ENCODE measurements around the gene DIAPH3.

The DIAPH3 gene

GRCh38 chr13:59863621-59864020 lies 300.1 kb downstream of the DIAPH3 start:
- DNase-seq: no peak

GRCh38 chr13:59861676-59862075 lies 302.1 kb downstream of the DIAPH3 start:
- DNase-seq: no peak

- DNase-seq: no peak
Observed at GRCh38 chr13:59856281-59856810, 307.4 kb downstream of the DIAPH3 start.

DNA sequence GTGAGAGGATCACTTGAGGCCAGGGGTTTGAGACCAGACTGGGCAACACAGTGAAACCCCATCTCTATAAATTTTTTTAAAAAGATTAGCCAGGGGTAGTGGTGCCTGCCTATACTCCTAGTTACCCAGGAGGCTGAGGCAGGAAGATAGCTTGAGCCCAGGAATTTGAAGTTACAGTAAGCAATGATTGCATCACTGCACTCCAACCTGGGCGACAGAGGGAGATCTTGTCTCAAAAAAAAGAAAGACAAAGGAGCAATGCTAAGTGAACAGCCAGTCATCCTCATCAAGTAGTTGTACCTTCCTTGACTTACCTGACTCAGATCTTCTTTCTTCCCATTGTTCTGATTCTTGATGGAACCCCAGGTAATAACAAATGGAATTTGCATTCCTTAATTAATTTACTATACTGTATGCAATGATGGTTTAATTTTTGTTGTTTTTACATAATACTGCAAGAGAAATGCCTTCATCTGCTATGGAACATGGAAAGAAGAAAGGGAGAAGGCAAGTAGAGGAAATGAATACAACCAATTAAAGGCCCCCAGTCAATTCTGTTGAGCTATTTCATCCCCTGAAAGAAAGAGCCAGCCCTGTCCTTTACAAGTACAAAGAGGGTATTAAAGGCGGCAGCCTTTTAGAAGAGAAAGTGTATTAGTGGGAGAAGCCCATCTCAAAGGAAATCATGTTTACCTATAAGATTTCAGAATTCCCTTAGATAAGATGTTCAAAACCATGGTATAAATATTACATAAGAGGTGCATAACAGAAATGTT lies 316.7 kb downstream of the DIAPH3 start:
- DNase-seq: no peak

GRCh38 chr13:59843040-59843439 lies 320.7 kb downstream of the DIAPH3 start:
- DNase-seq: no peak

- DNase-seq: no peak
Observed at GRCh38 chr13:59842507-59842906, 321.2 kb downstream of the DIAPH3 start.

DNA sequence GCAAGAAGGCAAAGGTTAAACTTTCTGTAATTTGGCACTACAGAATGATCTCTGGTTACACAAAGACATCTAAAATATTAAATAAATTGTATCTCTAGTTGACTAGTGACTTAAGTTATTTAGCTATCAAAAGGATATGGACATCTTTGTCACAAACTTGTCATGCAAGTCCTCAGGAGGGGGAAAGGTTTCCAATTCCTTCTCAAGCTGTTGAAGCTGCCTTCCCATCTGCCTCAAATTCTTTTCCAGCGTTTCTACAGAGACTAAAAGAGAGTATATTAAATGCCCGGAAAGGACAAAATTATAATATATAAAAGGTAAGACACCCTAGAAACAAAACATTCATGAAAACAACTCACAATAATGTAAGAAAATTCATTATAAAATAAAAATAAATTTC lies 324.5 kb downstream of the DIAPH3 start:
- DNase-seq: no peak

DNA sequence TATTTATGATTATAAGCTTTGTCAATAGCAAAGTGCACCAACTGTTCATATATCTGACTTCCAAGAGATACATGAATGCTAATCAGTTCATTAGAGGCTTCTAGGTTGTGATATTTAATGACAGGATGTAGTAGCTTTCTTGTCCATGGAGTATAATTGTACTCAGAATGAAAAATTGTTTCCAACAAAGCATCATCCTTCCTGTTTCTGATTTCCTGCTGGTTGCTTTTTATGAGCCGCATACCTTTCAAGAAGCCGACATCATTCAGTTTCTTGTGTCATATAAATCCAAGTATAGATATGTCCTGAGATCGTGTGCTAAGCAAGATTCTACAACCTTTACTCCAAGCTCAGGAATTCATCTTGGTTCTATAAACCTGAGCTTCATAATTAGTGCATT lies 326.6 kb downstream of the DIAPH3 start:
- no peak for DNase-seq

- no peak for DNase-seq
Observed at GRCh38 chr13:59835569-59835968, 328.2 kb downstream of the DIAPH3 start.

DNA sequence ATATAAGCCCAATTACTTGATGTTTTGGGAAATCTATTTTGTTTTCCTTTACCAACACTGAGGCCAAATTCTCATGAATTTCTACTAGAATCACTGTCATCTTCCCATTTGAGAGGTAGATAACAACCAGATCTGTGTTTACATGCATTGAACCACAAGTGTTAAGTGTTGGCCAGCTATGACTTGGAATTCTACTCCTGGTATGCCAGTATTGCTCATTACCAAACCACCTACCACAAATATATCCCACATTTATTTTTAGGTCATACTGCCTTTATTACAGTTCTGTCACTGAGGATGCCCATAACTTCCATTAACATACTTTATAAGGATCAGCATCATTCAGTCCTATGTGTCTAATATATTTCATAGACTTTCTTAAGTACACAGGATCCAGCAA lies 328.9 kb downstream of the DIAPH3 start:
- DNase-seq: no peak

- DNase-seq: no peak
Observed at GRCh38 chr13:59829690-59830089, 334.0 kb downstream of the DIAPH3 start.

GRCh38 chr13:59823486-59823885 lies 340.2 kb downstream of the DIAPH3 start:
- no peak for DNase-seq

- DNase-seq: no peak
Observed at GRCh38 chr13:59809564-59809963, 354.2 kb downstream of the DIAPH3 start.

- DNase-seq: no peak
Observed at GRCh38 chr13:59806801-59807200, 356.9 kb downstream of the DIAPH3 start.

- DNase-seq: no peak
Observed at GRCh38 chr13:59801107-59801880, 362.4 kb downstream of the DIAPH3 start.

- DNase-seq: no peak
Observed at GRCh38 chr13:59793107-59793506, 370.6 kb downstream of the DIAPH3 start.

DNA sequence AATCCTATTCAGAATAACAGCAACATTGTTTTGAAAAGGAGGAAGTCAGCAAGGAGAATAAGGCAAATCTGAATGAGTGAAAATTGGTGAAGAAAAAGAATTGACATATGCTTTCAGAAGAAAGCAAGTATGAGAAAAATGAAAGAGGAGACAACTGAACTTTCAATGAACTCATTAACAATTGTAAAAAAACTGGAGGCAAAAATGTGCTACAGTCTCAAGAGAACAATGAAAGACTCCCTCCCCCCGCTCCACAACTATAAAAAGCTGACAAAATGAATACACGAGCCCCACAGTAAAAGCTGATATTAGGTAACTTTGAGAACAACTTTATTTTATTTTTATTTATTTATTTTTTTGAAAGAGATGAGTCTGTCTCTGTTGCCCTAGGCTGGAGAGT lies 373.1 kb downstream of the DIAPH3 start:
- no peak for DNase-seq

DNA sequence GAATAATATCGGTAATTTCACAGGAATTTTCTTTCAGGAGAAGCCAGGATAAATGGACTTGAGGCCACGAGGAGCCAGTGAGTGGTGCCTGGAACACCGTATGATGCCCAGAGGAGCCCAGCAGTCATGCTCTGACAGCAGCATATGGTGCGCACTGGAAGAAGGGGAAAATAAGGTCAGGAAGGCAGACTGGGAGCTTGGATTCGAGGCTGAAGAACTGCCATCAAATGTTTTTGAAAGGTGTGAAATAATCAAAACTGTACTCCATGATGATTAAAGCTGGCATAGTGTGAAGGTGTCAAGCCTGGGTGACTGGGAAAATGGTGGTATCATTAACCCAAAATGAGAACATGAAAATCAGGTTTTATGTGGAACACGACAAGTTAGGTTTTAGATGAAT lies 374.2 kb downstream of the DIAPH3 start:
- DNase-seq: no peak

- DNase-seq: no peak
Observed at GRCh38 chr13:59787679-59788078, 376.0 kb downstream of the DIAPH3 start.

DNA sequence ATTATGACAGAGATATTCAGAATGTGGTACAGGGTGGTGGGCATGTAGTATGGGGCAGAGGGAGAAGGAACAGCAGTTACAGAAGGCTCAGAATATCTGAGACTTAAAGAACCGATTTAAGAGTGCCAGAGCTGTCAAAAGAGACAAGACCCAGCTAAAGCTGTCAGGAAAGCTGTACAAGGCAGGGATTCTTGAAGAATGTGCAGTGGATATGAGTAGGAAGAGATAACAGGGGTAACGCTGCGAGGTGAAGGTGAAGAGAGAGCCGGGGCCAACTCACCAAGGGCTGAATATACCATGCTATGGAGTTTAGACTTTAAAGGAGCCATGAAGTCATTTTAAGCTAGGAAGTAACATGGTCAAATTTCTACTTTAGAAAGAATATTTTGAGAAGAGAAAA lies 381.0 kb downstream of the DIAPH3 start:
- no peak for DNase-seq

DNA sequence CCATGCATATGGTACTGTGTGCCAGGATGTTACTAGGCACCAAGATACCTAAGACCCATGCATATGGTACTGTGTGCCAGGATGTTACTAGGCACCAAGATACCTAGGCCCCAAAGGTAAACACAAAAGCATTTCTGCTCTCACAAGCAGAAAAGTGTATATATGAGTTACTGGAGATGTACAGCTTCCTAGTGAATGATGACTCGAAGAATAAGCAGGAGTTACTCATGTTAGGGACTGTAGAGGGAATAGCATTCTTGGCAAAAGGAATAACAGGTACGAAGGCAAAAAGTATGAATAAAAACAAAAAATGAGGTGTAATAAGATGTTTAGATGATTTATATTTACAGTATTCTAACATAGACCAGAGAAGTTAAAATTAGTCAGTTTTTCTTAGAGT lies 383.7 kb downstream of the DIAPH3 start:
- no peak for DNase-seq

DNA sequence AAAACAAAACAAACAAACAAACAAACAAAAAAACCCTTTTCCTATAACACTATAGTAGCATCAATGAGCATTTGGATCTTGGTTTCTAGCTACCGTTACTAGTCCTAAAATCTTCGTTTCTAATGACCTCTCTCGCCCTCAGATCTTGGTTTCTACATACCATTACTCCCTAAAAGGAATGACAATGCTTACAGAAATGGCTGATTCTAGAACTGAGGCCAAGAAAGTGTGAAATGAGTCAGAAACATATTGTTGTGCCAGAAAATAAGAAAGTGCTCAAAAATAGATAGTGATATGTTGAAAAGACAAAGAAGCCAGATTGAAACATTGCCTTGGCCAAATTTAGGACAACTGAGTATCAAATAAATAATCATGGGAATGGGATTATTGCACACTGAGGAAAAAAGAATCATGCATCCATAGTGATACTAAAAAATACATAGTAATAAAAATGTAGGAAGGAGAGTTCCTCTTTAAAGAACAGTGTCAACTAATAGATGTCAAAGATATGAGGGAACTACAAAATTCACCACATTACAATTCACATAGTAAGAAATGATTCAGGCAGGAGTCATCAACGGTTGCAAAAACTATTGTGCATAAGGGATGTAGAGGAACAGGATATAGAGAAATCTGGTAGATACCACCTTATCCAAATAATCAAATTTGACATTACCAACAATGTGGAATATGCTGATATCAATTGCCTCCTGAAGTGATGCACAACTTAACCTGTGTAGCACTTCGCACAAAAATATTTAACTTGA lies 386.6 kb downstream of the DIAPH3 start:
- no peak for DNase-seq

GRCh38 chr13:59774491-59774971 lies 389.2 kb downstream of the DIAPH3 start:
- DNase-seq: no peak
